Hepatocyte (in vitro differentiated cells): ENCODE results near the gene GGT6. TPM values are rescaled to one million over a fixed set of nuclear protein-coding genes. Genes with fewer than 3 reads are reported as not detected.

Experiments
- DNase-seq: peaks from one replicate; pipeline ENCODE4 v3.0.0-alpha.2; 2016; ENCODE audit warnings: low spot score
- H2AFZ ChIP-seq: fragments of 200-600 bp; sonication (generic); 2 replicates; pipeline ENCODE4 v1.6.0; 2016; ENCODE audit warnings: antibody characterized with exemption, mild to moderate bottlenecking
- H3K27ac ChIP-seq: fragments of 200-600 bp; sonication (generic); 2 replicates; pipeline ENCODE4 v1.5.1; 2016; ENCODE audit warnings: mild to moderate bottlenecking
- H3K27me3 ChIP-seq: fragments of 200-600 bp; sonication (generic); 2 replicates; pipeline ENCODE4 v1.6.1; 2016
- H3K36me3 ChIP-seq: fragments of 200-600 bp; sonication (generic); replicated peaks from 2 replicates; pipeline ENCODE4 v1.5.1; 2016; ENCODE audit warnings: low read depth; ENCODE audit not compliant: insufficient read depth
- H3K4me1 ChIP-seq: fragments of 200-600 bp; sonication (generic); 2 replicates; pipeline ENCODE4 v1.5.1; 2016; ENCODE audit warnings: mild to moderate bottlenecking, moderate library complexity; ENCODE audit not compliant: insufficient read depth
- H3K4me2 ChIP-seq: fragments of 200-600 bp; sonication (generic); 2 replicates; pipeline ENCODE4 v1.6.0; 2016
- H3K4me3 ChIP-seq: fragments of 200-600 bp; sonication (generic); 2 replicates; pipeline ENCODE4 v1.5.1; 2016; ENCODE audit warnings: mild to moderate bottlenecking
- H3K79me2 ChIP-seq: fragments of 200-600 bp; sonication (generic); 2 replicates; pipeline ENCODE4 v1.6.0; 2017; ENCODE audit warnings: mild to moderate bottlenecking
- H3K9me2 ChIP-seq: fragments of 200-600 bp; sonication (generic); replicated peaks from 2 replicates; pipeline ENCODE4 v1.6.0; 2017; ENCODE audit warnings: mild to moderate bottlenecking; ENCODE audit not compliant: insufficient read depth
- H3K9me3 ChIP-seq: fragments of 200-600 bp; sonication (generic); 2 replicates; pipeline ENCODE4 v1.5.1; 2016; ENCODE audit warnings: low read depth, mild to moderate bottlenecking
- H4K20me1 ChIP-seq: fragments of 200-600 bp; sonication (generic); 2 replicates; pipeline ENCODE4 v1.6.0; 2016; ENCODE audit warnings: mild to moderate bottlenecking; ENCODE audit not compliant: insufficient read depth, poor library complexity, severe bottlenecking
- EZH2 ChIP-seq: fragments of 200-600 bp; sonication (generic); IDR thresholded peaks from 2 replicates; pipeline ENCODE4 v1.6.1; 2016; ENCODE audit warnings: antibody characterized with exemption, mild to moderate bottlenecking, borderline replicate concordance
- EZH2phosphoT487 ChIP-seq: fragments of 200-600 bp; sonication (generic); IDR thresholded peaks from one replicate; pipeline ENCODE4 v1.6.1; 2018; ENCODE audit warnings: antibody characterized with exemption, mild to moderate bottlenecking, low read depth, moderate library complexity; ENCODE audit not compliant: unreplicated experiment, severe bottlenecking
- WGBS: methylation state at CpG from one replicate; pipeline ENCODE4 v1.1.6; 2016; ENCODE audit warnings: low lambda C conversion rate; ENCODE audit errors: missing lambda C conversion rate; 5-methylcytosine and 5-hydroxymethylcytosine counted together
- polyA plus RNA-seq: library from polyadenylated mRNA; unstranded; fragments of >200 nt; fragmentation: Nextera tagmentation; extraction: Ambion mirVana; gene quantifications from 2 replicates; pipeline ENCODE4 v1.2.1, GENCODE V29; 2016
- total RNA-seq: library from RNA; depleted of rRNA; stranded (reverse); fragments of >200 nt; gene quantifications from 2 replicates; pipeline ENCODE4 v1.2.3, GENCODE V29; 2014
- TF ChIP-seq, protein P1 (sequence below): fragments of 200-600 bp; sonication (generic); IDR thresholded peaks from 2 replicates; pipeline ENCODE4 v1.5.1; 2016; ENCODE audit warnings: antibody characterized with exemption, mild to moderate bottlenecking; ENCODE audit not compliant: poor library complexity

The GGT6 gene
- total and polyA plus RNA-seq, 2 experiments from 2014 or later, result not detected

DNA sequence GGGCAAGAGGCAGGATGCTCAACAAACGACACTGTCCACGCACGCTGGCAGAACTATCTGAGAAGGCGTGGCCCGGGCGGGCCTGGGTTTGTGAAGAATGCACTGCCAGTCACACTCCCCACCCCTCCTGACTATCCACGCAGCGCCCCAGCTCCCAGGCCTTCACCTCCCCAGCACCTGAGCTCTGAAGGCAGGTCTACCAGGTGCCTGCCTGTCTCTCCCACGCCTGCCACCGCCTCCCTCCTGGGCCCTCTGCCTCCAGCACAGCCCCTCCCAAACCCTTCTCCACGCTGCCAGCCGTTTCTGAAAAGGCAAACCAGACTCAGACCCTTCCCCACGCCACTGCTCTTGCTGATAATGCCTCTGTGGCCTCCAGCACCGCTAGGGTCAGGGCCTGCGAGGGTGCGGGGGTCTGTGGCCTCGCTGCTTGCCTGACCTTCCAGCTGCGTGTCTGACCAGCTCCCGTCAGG lies 16.8 kb downstream of the GGT6 start:
- Histone ChIP-seq H3K79me2 (no peaks in the 10 kb centered on the region), H3K27me3 (no peaks in the 10 kb centered on the region), H3K9me2 (no peaks in the 10 kb centered on the region), H3K4me1 (no peaks in the 10 kb centered on the region), H2AFZ (no peak overlapping the region), H4K20me1 (no peaks in the 10 kb centered on the region), H3K4me3 (no peak overlapping the region), H3K36me3 (no peaks in the 10 kb centered on the region), H3K27ac (no peak overlapping the region), H3K4me2 (no peak overlapping the region), H3K9me3 (no peaks in the 10 kb centered on the region)
- WGBS, result 88% methylated on average over 8 of the region's 19 CpGs
- no peak for DNase-seq
- TF ChIP-seq EZH2phosphoT487 (no peak), EZH2 (no peak)
- TF ChIP-seq, protein P1, sequence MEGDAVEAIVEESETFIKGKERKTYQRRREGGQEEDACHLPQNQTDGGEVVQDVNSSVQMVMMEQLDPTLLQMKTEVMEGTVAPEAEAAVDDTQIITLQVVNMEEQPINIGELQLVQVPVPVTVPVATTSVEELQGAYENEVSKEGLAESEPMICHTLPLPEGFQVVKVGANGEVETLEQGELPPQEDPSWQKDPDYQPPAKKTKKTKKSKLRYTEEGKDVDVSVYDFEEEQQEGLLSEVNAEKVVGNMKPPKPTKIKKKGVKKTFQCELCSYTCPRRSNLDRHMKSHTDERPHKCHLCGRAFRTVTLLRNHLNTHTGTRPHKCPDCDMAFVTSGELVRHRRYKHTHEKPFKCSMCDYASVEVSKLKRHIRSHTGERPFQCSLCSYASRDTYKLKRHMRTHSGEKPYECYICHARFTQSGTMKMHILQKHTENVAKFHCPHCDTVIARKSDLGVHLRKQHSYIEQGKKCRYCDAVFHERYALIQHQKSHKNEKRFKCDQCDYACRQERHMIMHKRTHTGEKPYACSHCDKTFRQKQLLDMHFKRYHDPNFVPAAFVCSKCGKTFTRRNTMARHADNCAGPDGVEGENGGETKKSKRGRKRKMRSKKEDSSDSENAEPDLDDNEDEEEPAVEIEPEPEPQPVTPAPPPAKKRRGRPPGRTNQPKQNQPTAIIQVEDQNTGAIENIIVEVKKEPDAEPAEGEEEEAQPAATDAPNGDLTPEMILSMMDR, result no peak

DNA sequence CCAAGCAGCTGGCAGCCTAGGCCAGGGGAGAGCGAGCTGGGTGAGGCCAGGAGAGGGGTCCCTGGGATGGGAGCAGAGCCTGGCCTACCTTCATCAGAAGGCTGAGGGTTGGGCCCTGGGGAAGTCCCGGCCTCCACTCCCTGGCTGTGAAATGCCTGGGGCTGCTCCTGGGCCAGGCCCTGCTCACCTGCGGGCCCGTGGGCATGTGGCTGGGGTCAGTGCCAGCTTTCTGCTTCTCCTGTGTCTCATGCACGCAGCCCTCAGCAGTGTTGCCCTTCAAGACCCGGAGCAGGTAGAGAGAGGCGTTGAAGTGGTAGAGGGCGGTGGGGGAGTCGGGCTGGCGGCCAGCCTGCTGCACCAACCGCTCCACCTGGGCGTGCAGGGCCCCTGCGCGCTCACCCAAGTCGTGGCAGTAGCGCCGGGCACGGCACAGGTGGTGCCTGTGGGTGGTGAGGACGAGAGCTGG lies 17.6 kb downstream of the GGT6 start:
- H2AFZ ChIP-seq, result no peak overlapping the region
- 96% methylated on average over 19 of the region's 19 CpGs for WGBS

DNA sequence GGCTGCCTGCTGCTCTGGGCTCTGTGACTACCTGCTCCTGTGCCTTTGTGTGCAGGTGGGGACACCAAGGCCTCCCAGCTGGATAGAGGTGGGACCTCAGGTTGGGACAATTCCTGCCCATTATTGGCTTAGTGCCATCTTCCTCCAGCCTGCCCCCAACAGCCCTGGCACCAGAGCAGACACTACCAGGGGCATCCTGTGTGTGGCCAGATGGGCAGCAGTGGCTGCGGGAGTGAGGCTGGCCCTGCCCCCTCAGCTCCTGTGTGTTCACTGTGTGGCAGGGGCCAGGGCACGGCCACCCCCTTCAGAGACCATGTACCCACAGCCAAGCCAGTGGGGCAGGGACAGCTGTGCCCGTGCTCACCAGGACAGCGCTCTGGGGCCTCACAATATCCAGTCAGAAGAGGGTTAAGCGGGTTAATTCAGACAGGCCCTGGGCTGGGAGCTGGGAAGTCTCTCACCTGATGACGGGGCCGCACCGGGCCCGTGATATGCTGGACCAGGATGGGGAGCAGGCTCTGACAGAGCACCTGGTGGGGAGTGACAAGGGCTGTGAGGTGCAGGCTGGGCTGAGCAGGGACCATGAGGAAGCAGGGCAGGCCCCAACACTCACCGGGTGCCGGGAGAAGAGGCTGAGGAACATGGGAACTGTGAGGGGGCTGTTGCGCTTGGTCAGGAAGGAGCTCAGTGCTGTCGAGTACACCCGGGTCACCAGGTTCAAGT lies 18.2 kb downstream of the GGT6 start:
- Histone ChIP-seq H4K20me1 (no peaks in the 10 kb centered on the region), H3K79me2 (no peaks in the 10 kb centered on the region), H3K4me3 (no peak overlapping the region), H2AFZ (no peak overlapping the region), H3K9me2 (no peaks in the 10 kb centered on the region), H3K36me3 (no peaks in the 10 kb centered on the region), H3K4me1 (no peaks in the 10 kb centered on the region), H3K27me3 (no peaks in the 10 kb centered on the region), H3K9me3 (no peaks in the 10 kb centered on the region), H3K4me2 (no peak overlapping the region), H3K27ac (no peak overlapping the region)
- WGBS, result 96% methylated on average over 13 of the region's 14 CpGs
- TF ChIP-seq EZH2 (no peak), EZH2phosphoT487 (no peak)
- TF ChIP-seq, protein P1, result no peak
- no peak for DNase-seq

More for the DNA sequence above, 17.6 kb downstream of the GGT6 start:
- TF ChIP-seq, protein P1, result no peak
- TF ChIP-seq EZH2 (no peak), EZH2phosphoT487 (no peak)
- H3K79me2 ChIP-seq, result no peaks in the 10 kb centered on the region
- H3K27ac ChIP-seq, result no peak overlapping the region
- no peaks in the 10 kb centered on the region for H3K9me3 ChIP-seq
- H3K9me2 ChIP-seq, result no peaks in the 10 kb centered on the region
- no peaks in the 10 kb centered on the region for H3K36me3 ChIP-seq
- no peaks in the 10 kb centered on the region for H3K27me3 ChIP-seq
- H3K4me3 ChIP-seq, result no peak overlapping the region
- no peaks in the 10 kb centered on the region for H4K20me1 ChIP-seq
- no peak for DNase-seq
- H3K4me1 ChIP-seq, result no peaks in the 10 kb centered on the region
- no peak overlapping the region for H3K4me2 ChIP-seq
